HG03039 (cell line): ENCODE measurements around the gene COPB1.

Experiments used
- ATAC-seq: cut with Tn5 transposase; IDR thresholded peaks from one replicate; pipeline ENCODE4 v1.9.1; 2021; ENCODE audit warnings: mild to moderate bottlenecking, moderate library complexity; ENCODE audit not compliant: unreplicated experiment

The COPB1 gene

DNA sequence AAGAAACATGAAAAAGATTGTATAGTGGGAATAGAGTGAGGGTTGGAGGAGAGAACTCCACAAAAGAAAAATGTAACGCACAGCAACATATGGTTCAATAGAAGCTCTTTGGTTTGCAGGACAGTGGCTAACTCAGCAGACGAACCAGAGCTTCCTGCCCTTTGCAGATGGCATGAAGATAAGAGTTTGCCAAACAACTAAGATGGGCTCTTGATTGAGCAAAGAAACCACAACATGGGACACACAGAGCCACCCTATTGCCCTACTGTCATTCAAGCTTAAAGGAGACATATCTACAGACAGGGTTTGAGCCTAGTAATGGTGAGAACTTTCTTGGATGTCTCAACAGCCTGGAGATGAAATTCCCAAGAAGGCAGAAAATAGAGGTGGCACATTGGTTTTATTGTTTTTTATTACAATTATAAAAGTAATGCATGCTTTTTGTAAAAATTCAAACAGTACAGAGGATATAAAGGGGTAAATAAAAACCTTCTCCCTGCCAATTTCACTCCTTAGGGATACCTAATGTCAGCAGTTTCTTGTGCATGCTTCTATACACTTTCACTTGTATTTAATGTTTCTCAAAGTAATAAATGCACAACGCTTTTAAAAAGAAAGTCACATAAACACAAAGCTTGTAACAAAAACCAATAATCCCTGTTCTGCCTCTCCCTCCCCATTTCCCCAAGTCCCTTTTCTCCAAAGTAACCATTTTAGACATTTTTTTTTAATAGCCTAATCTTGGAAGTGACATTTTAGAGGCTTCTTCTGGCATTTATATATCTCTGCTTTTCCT lies 63.7 kb downstream of the COPB1 start:
- no peak for ATAC-seq

DNA sequence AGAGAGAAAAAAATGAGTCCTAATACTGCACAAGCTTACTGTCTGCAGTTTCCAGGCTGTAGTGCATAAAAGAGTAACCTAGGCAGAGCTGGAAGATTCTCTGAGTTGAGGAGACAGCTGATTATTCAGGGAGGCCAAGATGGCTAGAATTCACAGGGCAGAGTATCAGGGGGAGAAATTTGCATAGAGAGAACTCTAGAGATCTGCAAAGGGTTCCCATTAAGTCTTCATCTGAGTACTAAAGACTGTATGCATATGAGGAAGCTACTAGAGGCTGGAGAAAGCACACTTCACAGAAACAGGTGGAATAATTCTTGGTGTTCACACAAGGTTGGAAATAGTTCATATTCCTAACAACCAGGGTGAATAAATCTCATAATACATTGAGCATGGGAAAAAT lies 74.0 kb downstream of the COPB1 start:
- no peak for ATAC-seq

DNA sequence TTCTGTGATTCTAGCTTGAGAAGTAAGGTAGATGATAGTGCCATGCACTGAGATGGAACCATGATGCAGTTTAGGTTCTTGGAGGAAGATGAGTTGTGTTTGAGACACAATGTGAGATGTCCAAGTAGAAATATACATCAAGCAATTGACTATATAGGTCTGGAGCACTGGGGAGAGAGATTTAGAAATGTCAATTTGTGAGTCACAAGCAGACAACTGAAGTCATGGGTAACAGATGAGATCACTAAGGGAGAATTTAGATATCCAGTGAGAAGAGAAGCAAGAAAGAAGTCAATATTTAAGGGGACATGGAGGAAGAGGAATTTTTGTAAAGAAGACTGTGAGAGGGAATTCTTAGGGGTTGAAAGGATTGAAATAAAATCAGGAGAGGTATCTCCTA lies 75.5 kb downstream of the COPB1 start:
- no peak for ATAC-seq

DNA sequence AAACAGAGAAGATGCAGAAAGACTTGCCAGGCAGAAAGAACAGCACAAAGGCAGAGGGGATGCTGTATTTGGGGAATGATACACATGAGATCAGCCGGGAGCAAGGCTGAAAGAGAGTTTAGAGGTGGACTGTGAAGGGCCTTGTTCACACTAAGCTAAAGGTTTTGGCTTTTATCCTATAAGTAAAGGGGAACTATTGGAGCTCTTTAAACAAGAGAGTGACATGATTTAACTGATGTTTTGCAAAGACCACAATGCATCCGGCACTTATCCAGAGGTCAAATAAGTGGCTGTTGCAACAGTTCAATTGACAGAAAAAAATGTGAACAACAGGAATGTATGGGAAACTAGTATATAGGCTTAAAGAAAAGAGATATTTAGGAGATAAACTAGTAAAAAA lies 76.0 kb downstream of the COPB1 start:
- no peak for ATAC-seq

DNA sequence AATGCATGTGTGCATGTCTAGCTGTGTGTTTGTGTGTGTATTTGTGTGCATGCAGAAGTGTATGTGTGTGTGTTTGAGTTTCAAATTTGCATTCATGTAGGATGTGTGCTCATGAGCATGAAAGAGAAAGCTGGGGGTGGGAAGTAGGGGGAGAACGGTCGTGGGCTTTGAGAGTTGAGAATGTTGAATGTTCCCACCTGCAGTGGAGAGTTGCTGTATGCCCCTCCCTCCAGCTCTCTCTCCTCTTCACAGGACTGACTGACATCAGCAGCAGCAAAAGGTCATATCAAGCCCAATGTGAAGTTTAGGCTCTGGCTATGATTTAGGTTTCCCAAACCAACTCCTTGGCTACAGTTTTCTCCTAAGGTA lies 76.8 kb downstream of the COPB1 start:
- ATAC-seq = no peak

DNA sequence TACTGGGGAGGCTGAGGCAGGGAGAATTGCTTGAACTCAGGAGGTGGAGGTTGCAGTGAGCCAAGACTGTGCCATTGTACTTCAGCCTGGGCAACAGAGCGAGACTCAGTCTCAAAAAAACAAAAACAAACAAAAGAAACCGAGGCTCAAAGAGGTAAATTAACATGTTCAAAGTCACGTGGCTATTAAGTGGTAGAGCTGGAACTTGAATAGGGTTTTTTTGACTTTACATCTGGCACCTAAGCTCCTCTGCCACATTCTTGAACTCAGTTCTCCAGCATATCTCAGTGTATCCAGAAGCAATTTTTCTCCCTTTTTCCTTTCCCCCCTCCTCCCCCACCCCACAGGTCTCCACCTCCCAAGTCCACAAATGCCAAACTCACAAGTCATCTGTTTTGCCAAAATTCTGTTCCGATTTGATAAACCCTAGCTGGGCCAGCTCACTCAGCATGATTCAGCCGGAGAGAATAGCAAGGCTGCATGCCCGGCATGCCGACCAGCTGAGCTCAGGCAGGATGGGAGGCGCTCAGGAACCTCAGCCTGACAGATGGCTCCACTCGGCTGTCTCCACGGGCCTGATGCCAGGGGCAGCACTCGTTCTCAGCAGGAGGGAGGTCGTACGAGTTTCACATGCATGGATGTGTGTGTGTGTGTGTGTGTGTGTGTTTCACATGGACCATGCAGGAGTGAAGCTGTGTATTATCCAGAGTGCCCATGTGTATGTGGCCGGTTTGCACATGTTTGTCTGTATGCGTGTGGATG lies 77.4 kb downstream of the COPB1 start:
- no peak for ATAC-seq

DNA sequence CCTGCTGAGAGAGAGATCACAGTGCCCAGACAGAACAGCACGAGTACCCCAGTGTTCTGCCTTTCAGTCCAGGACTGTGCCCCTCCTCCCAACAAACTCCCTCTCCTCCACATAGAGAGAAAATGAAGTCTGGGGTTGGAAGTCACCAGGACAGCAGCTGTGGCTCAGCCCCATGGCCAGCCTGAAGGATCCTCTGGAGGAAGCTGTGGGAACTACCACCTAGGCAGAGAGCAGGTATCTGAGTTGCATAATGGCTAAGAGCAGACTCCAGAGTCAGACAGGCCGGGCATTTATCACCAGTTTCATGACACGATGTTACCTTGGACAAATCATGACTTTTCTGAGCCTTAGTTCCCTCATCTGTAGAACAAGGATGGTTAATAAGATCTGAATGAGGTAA lies 79.4 kb downstream of the COPB1 start:
- no peak for ATAC-seq

DNA sequence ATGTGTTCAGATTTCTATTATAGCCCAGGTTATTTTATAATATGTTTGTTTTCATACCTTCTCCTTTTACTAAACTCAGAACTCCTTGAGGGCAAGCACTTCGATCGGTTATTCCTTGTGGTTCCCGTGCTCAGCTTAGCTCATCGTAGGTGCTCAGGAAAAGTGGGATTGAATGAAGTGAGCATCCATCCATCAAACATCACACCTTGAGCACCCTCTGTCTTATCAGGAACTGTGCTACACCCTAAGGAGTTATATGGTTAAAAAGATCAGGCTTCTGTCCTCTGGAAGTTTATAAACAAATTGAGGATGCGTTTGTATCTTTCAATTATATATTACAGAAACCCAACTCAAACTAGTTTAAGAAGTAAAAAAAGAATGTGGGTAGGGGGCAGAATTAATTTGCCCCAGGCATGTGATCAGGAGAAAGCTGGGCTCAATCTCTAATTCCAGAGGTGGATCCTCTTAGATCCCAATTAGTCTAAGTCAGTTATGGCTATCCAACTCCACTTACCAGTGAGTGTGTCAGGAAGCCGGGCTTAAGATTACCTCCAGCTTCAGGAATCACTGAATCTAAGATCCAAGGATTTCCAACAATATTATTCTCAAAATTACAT lies 80.7 kb downstream of the COPB1 start:
- ATAC-seq = no peak

DNA sequence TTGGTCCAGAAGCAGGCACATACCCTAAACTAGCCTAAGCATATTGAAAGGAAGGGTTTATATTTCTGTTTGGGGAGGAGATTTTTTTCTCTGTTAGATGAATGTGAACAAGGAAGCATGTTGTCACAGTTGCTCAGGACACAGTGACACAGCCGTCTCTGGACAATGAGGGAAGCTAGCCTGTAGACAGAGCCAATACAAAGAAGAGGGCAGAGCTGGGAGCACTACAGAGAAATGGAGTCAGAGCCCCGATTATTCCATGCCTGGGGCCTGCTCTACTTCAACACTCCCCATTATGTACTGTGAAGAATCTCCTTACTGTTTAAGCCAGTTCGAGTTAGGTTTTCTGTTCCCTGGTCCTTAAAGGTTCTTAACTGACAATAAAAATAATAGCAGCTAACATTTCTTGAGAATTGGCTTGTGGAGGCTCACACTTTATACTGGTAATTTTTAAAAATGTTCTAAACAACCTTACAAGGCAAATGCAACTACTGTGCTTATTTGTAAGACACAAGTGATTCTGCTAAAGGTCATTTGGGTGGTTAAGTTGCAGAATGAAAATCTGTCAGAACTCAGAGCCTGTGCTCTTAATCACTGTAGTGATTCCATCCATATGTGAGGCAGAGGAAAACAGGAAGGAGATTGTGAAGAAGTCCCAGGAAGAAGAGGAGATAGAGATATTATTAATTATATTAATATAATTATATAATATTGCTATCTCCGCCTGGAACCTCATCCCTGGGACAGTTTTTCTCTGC lies 81.8 kb downstream of the COPB1 start:
- no peak for ATAC-seq

DNA sequence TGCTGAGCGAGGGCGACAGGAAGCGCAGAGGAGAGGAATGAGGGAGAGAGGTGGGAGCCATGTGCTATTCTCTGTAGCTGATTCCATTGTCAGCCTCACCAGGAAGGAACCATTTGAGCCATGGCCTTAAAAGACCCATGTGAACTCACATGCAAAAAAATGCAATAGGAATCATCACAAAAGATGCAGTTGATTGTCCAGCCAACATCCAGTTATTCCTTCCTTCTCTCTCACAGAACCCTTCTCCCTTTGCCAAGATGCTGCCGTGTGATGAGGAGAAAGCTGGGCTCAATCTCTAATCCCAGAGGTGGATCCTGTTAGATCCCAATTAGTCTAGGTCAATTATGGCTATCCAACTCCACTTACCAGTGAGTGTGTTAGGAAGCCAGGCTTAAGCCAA lies 82.4 kb downstream of the COPB1 start:
- no peak for ATAC-seq

DNA sequence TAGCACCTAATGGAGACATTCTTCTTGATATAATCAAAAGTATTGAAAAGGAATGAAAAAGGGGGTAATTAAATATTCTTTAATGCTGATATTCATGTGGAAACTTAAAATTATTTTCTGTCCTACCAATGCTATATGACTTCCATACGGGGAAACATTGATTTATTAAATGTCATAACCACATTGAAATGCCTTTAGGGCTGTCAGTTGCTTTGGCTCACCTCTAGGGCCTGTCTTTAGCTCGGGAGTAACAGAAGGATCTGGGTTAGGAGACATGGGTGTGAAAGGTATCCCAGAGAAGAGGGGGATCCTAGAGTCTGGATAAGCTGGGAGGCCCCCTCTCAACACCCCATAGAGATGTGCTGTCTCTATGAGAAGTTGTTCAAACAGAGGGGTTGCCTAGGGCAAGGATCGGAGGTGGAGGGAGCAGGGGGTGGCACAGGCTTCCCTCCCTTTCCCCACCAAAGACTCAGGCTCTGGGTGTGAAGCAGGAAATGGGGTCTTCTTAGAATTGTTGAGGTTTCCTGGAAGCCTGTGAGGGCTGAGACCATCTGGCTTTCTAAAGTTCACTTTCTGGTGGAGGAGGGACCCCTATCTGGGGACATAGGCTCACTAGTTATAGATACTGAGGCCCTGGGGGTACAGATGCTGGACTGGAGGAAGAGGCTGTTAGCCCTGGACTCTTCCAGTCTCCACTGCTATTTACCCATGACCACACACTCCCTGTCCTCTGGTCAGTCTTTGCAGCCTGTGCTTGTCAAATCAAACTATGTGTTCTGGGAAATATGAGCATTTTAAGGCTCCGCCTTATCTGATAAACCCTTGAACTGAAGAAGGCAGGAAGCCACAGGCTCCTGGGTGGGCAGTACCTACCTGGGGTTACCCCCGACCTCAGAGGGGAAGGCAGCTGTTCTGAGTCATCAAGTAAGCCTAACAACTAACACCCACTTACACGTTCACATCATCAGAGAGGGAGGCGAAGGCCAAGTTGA lies 84.8 kb downstream of the COPB1 start:
- ATAC-seq = peak; percentile 77

DNA sequence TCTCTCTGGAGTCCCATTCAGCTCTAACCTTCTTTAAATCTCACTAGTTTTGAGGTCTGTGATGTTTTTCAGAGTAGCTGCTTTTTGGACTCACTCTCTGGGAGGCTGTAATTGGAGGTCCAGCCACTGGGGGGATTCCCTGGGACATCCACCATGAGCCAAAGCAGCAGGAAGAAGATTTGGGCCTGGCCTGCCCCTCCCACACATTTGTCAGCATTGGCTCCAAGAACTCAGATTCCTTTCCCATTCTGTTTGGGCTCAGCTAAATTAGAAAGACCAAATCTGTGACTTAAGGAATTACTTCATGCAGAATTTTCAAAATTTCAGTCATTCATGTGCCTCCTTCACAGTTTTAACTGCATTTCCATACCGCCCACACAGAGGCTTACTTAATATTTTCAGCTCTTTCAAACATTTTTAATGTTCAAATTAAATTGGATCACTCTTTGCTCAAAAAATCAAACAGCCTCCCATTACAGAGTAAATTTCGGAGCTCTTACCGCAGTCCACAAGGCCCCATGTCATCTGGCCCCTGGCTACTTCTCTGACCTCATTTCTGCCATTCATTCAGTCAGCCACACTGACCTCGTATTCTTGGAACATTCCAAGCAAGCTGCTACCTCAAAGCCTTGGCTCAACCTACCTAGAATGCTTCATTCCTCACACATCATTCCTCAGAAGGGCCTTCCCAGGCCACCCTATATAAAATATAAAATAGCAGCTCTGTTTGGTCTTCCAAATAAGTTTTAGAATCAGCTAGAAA lies 86.1 kb downstream of the COPB1 start:
- ATAC-seq = no peak

DNA sequence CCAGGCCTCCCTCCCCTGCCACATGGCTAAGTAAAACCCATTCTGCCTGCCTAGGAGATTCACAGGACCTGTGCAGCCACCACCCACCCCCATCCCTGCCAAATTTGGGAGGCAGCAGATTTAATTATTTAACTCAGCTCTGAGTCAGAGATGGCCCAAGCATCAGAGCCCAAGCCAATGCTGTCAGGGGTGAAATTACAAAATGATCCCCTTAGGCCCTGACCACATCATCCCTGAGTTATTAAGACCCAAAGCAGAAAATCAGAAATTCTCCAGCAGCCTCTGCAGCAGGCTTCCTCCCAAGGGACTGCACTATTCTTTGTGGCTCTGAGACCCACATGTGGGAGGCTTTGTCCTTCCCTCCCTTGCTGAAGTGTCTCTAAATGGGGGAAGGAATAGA lies 87.8 kb downstream of the COPB1 start:
- ATAC-seq = no peak

DNA sequence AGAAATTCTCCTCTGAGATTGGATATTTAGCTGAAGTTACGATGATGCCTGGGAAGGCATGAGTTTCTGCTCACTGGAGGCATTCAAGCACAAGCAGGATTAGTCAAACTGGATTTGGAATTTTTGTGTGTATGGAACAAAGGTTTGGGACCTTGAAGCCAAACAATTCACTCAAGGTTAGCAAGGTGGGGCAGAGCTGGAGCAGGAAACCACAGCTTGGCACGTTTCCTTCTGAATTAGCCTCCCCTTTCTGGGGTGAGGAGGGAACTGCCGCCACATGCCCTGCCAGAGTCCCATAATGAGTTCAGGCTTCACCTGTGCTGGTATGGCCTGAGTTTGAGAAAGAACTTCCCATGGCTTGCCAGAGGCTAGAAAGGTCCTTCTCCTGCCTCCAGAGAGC lies 89.7 kb downstream of the COPB1 start:
- ATAC-seq = no peak

DNA sequence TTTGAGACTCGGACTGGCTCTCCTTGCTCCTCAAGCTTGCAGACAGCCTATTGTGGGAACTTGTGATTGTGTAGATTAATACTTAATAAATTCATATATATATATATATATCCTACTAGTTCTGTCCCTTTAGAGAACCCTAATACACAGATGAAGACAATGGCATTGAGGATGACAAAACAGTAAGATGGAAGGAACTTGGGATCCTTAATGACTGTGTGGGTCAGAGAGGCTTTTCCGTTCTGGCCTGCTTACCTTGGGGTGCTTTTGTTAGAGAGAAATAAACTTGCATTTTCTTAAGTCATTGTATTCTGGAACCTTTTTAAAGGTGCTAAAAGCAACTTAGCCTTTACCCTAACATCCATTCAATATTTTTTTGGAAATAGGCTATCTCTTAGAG lies 91.0 kb downstream of the COPB1 start:
- no peak for ATAC-seq
